Stimulated activated CD4-positive, alpha-beta T cell treated with anti-CD3 and anti-CD28 coated beads, Interleukin-12 subunit alpha, Interleukin-12 subunit beta, amount 100 ng/mL, for 24 hours (primary cell): ENCODE data around the gene COG2.
"Not testable (repeated sequence)": the region's sequence is repeated elsewhere in the genome, so short reads cannot be mapped to it uniquely, and the experiment has no call there.

Experiments
- DNase-seq, 2 experiments: peaks; one replicate each; pipeline ENCODE4 v3.0.0-alpha.2; 2020; ENCODE audit warnings: low read depth in 2 of 2

Gene COG2

GRCh38 chr1:230627767-230628166 lies 14.5 kb upstream of the COG2 start:
- DNase-seq: no peak

- no peak for DNase-seq
These were observed 12.8 kb upstream of the COG2 start for GRCh38 chr1:230629511-230629910.

- no peak for DNase-seq
These were observed 10.8 kb upstream of the COG2 start for GRCh38 chr1:230631477-230631876.

GRCh38 chr1:230632273-230632873 lies 9.9 kb upstream of the COG2 start:
- DNase-seq: no peak

- DNase-seq: no peak
These were observed 8.8 kb upstream of the COG2 start for GRCh38 chr1:230633469-230633868.

- no peak for DNase-seq
These were observed 7.9 kb upstream of the COG2 start for GRCh38 chr1:230634384-230634783.

GRCh38 chr1:230636575-230637148 lies 5.6 kb upstream of the COG2 start:
- DNase-seq: no peak

- DNase-seq: no peak
These were observed 2.5 kb upstream of the COG2 start for GRCh38 chr1:230639714-230640209.

- DNase-seq: no peak
These were observed 935 bp upstream of the COG2 start for GRCh38 chr1:230641346-230641745.

- no peak for DNase-seq
These were observed 400 bp upstream of the COG2 start for GRCh38 chr1:230641900-230642262.

GRCh38 chr1:230643908-230644307 lies 1.6 kb downstream of the COG2 start:
- no peak for DNase-seq

- no peak for DNase-seq
These were observed 4.5 kb downstream of the COG2 start for GRCh38 chr1:230646710-230647302.

GRCh38 chr1:230647321-230647720 lies 5.0 kb downstream of the COG2 start:
- DNase-seq: no peak

- DNase-seq: no peak
These were observed 5.8 kb downstream of the COG2 start for GRCh38 chr1:230648114-230648513.

- DNase-seq: no peak
These were observed 8.0 kb downstream of the COG2 start for GRCh38 chr1:230650300-230650699.

- no peak for DNase-seq
These were observed 9.0 kb downstream of the COG2 start for GRCh38 chr1:230651235-230651634.

- not testable (repeated sequence) for DNase-seq
These were observed 14.4 kb downstream of the COG2 start for GRCh38 chr1:230656719-230657118.

- DNase-seq: not testable (repeated sequence)
These were observed 15.8 kb downstream of the COG2 start for GRCh38 chr1:230658103-230658502.

- DNase-seq: no peak
These were observed 16.4 kb downstream of the COG2 start for GRCh38 chr1:230658691-230659090.

GRCh38 chr1:230661976-230662375 lies 19.7 kb downstream of the COG2 start:
- no peak for DNase-seq

GRCh38 chr1:230668227-230668626 lies 25.9 kb downstream of the COG2 start:
- no peak for DNase-seq

GRCh38 chr1:230669543-230669942 lies 27.3 kb downstream of the COG2 start:
- no peak for DNase-seq

GRCh38 chr1:230674581-230674980 lies 32.3 kb downstream of the COG2 start:
- no peak for DNase-seq
